Glutamatergic neuron (in vitro differentiated cells): ENCODE measurements around the gene OLIG3. TPM values are rescaled to one million over a fixed set of nuclear protein-coding genes. Genes with fewer than 3 reads are reported as not detected.

Experiments used
- DNase-seq: peaks from one replicate; pipeline ENCODE4 v3.0.0; 2022
- H3K27ac Mint-ChIP-seq: one replicate; pipeline ENCODE4 v1.8.0; 2020; ENCODE audit warnings: mild to moderate bottlenecking, mixed read lengths, inconsistent platforms; ENCODE audit not compliant: unreplicated experiment
- H3K27me3 Mint-ChIP-seq: one replicate; pipeline ENCODE4 v1.8.0; 2020; ENCODE audit warnings: mild to moderate bottlenecking, moderate library complexity, mixed read lengths, inconsistent platforms; ENCODE audit not compliant: unreplicated experiment
- H3K36me3 Mint-ChIP-seq: one replicate; pipeline ENCODE4 v1.8.0; 2020; ENCODE audit warnings: mild to moderate bottlenecking, mixed read lengths, inconsistent platforms; ENCODE audit not compliant: unreplicated experiment
- H3K4me1 Mint-ChIP-seq: one replicate; pipeline ENCODE4 v1.8.0; 2020; ENCODE audit warnings: mild to moderate bottlenecking, low read depth, mixed read lengths, inconsistent platforms; ENCODE audit not compliant: unreplicated experiment
- H3K4me3 Mint-ChIP-seq: one replicate; pipeline ENCODE4 v1.8.0; 2020; ENCODE audit warnings: mild to moderate bottlenecking, mixed read lengths, inconsistent platforms; ENCODE audit not compliant: unreplicated experiment
- H3K9me3 Mint-ChIP-seq: one replicate; pipeline ENCODE4 v1.8.0; 2020; ENCODE audit warnings: mild to moderate bottlenecking, moderate library complexity, mixed read lengths, inconsistent platforms; ENCODE audit not compliant: unreplicated experiment
- total RNA-seq: library from RNA; stranded (reverse); fragmentation: NEBNext Ultra II Directional; extraction: Animal tissue kit (Norgen Biotek cat#: 25700); gene quantifications from one replicate; pipeline ENCODE4 v1.2.1, GENCODE V29; 2021; ENCODE audit not compliant: unreplicated experiment
- TF ChIP-seq, protein P1 (sequence below): fragments of 200-600 bp; sonication (generic); IDR thresholded peaks from one replicate; pipeline ENCODE4 v1.5.0; 2021; ENCODE audit not compliant: partially characterized antibody, unreplicated experiment

Gene OLIG3
- total RNA-seq, 1 donor from 2014 or later: 75.1 TPM

DNA sequence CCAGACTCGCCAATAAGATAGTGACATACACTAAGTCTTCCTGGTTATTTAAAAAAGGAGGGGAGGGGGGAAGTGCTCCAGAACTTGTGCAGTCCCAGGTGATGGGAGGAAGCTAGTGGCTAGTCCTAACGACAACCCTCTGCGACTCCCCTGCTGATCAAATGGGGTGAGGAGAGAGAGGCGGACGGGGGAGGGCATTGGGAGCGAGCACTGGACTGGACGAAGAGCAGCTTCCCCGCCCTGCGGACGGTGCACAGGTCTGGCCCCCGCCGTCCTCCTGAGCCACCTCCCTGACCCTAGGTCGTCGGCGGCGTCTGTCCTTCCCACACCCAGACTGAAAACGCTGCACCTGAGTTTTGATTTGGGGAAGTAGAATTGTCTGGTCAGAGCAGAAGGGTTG is 2.2 kb upstream of the OLIG3 start:
- H3K9me3 Mint-ChIP-seq: peaks cover 43% of the 10 kb centered on the region
- peak; percentile 45 for DNase-seq
- peaks cover 16% of the 10 kb centered on the region for H3K4me1 Mint-ChIP-seq
- TF ChIP-seq, protein P1, sequence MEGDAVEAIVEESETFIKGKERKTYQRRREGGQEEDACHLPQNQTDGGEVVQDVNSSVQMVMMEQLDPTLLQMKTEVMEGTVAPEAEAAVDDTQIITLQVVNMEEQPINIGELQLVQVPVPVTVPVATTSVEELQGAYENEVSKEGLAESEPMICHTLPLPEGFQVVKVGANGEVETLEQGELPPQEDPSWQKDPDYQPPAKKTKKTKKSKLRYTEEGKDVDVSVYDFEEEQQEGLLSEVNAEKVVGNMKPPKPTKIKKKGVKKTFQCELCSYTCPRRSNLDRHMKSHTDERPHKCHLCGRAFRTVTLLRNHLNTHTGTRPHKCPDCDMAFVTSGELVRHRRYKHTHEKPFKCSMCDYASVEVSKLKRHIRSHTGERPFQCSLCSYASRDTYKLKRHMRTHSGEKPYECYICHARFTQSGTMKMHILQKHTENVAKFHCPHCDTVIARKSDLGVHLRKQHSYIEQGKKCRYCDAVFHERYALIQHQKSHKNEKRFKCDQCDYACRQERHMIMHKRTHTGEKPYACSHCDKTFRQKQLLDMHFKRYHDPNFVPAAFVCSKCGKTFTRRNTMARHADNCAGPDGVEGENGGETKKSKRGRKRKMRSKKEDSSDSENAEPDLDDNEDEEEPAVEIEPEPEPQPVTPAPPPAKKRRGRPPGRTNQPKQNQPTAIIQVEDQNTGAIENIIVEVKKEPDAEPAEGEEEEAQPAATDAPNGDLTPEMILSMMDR: no peak
- peak overlapping the region; percentile 91 for H3K4me3 Mint-ChIP-seq
- no peaks in the 10 kb centered on the region for H3K36me3 Mint-ChIP-seq
- H3K27ac Mint-ChIP-seq: no peak overlapping the region
- H3K27me3 Mint-ChIP-seq: peaks cover 43% of the 10 kb centered on the region

DNA sequence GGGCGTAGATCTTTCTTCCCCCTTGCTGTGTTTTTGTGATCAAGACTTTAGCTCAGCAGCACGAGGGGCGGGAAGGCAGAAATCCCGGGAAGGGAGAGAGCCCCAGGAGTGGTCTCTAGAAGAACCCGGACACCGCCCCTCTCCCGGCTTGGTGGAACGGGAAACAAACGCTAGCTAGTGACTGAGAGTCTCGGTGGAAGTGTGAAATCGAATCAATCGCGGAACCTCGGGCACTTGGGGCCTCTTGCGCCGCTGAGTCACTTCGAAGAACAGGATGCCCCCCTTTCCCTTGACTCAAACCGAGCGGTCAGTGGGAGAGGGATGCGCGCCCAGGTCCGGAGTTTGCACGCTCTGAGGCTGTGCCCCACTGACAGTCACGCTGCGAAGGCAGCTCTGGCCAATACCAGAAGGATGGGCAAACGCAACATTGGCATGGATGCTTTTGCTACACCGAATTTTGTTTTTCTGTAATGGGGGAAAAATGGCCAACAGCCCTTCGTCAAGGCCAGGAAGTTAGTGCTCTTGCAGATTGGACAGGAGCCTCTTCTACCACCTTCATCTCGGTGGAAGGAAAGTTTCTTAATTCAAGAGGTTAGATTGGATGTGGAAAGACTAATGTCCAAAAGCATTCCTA is 1.6 kb upstream of the OLIG3 start:
- Mint-ChIP-seq H3K4me3 (peak overlapping the region; percentile 91), H3K27ac (peak overlapping the region; percentile 77), H3K9me3 (peaks cover 44% of the 10 kb centered on the region), H3K36me3 (no peaks in the 10 kb centered on the region), H3K27me3 (peaks cover 45% of the 10 kb centered on the region), H3K4me1 (peaks cover 17% of the 10 kb centered on the region)
- TF ChIP-seq, protein P1: no peak
- peak; percentile 46 for DNase-seq

DNA sequence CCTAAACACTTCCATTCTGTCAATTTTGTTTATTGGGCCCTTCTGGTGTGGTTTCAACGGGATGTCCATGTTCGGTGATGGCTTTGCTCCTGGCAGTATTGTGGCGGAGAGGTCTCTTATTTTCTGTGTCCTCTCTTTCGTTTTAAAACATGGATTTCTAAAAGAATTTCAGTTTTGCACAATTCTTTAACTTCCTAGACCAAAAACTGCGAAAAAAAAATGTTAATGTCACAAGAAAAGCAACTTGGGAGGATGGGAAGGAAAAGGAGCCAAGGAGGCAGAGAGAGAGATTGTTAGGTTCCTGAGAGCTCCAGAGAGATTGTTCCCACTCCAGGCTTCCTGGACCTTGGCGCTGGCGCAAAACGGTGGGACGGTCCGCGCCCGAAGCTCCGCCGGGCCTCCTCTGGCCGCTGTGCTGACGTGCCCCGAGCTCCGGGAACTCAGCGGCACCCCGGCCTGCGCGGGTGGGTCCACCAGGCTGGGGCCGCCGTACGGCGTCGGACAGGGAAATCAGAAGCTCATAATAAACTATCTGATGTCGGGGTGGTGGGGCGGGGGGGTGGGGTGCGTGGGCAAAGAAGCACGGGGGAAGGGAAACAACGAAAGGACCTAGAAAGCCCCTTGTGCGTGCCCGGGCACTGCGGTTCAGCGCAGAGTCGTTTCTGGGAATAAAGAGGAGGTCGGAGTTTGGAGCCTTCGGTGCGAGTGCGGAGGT is 951 bp upstream of the OLIG3 start:
- peaks cover 52% of the 10 kb centered on the region for H3K27me3 Mint-ChIP-seq
- H3K9me3 Mint-ChIP-seq: peaks cover 48% of the 10 kb centered on the region
- peak; percentile 55 for DNase-seq
- no peaks in the 10 kb centered on the region for H3K36me3 Mint-ChIP-seq
- H3K4me3 Mint-ChIP-seq: peak overlapping the region; percentile 91
- peaks cover 21% of the 10 kb centered on the region for H3K4me1 Mint-ChIP-seq
- H3K27ac Mint-ChIP-seq: peak overlapping the region; percentile 99
- TF ChIP-seq, protein P1: no peak

DNA sequence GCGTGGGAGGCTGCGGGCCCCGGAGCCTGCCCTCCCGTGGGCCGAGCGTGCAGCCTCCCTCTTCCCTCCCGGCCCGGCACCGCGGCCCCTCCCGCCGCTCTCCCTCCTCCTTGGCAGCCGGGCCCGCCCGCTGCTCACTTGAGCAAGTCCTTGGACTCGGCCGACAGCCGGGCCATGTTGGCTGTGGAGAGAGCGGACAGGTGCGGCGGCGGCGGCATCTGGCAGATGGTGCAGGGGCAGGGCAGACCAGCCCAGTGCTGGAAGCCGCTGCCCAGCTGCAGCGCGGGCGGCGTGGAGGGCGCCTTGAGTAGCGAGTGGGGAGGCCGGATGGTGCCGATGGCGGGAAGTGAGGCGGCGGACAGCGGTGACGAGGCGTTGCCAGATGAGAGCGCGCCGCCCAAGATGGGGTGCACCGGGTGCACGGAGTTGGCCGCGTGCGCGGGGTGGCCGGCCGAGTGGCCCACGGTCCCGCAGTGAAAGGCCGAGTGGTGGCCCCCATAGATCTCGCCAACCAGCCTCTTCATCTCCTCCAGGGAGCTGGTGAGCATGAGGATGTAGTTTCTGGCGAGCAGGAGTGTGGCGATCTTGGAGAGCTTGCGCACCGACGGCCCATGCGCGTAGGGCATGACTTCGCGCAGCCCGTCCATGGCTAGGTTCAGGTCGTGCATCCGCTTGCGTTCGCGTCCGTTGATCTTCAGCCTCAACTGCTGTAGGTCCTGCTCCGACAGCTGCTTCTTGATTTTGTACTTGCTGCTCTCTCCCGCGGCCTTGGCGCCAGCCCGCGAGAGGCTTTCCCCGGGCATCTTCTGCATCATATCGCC is 766 bp downstream of the OLIG3 start:
- Mint-ChIP-seq H3K4me3 (peak overlapping the region; percentile 91), H3K27me3 (peaks cover 52% of the 10 kb centered on the region), H3K4me1 (peaks cover 25% of the 10 kb centered on the region), H3K27ac (peak overlapping the region; percentile 99), H3K36me3 (no peaks in the 10 kb centered on the region), H3K9me3 (peaks cover 52% of the 10 kb centered on the region)
- peak; percentile 77 for DNase-seq
- TF ChIP-seq, protein P1: no peak
